Measurements from ENCODE around the gene ADRA2C. TPM values are rescaled to one million over a fixed set of nuclear protein-coding genes. Genes with fewer than 3 reads are reported as not detected.

Gene ADRA2C
- total and polyA plus RNA-seq, 9 of the 15 experiments (the other 6 are each of a cell fraction or from before 2014, with no cell fraction given) = 0.06 to 0.58 (median 0.14) TPM; not detected in 2

- POLR2A ChIA-PET = interaction anchor here (1.0 kb wide), 1 partner anchor 40 kb away, joined by 3 read pairs; no protein-coding TSS in a partner anchor
- DNase-seq (ENCODE audit: extremely low read depth in 1 of 4, low spot score in 3 of 4) (no peak), FAIRE-seq (no peak), ATAC-seq (no peak)
- no peak overlapping the region for H3K4me3 ChIP-seq
- CTCF ChIA-PET (ENCODE audit: low intra/inter-chr PET ratio) = no interaction called here
- H3K27me3 ChIP-seq (ENCODE audit: control insufficient read depth in 2 of 2, insufficient read depth in 2 of 2, low read length in 2 of 2) = peaks cover 13 to 63% of the 10 kb centered on the region in 2 experiments
- H4K20me1 ChIP-seq (replicated peaks; ENCODE audit: control insufficient read depth, insufficient read depth, low read length) = 0 out of 2 replicates have a peak, but pooled peaks cover 5% of the 10 kb centered on the region
- H3K4me1 ChIP-seq (replicated peaks in 1 of 2; ENCODE audit: control insufficient read depth in 2 of 2, insufficient read depth in 2 of 2, low read length in 2 of 2) = no peaks in the 10 kb centered on the region
- no peaks in the 10 kb centered on the region for H3K79me2 ChIP-seq (ENCODE audit: control insufficient read depth, insufficient read depth, low read length)
- in situ Hi-C loops (cut with MboI) = no loop called here
- no TSS peak for BruUV-seq (replicated peaks)
- peaks cover 2% of the 10 kb centered on the region; the same call in 1 of the 2 replicates for H3K9me3 ChIP-seq (replicated peaks; ENCODE audit: control insufficient read depth, insufficient read depth, low read depth, low read length)
- no peak overlapping the region for H3K4me2 ChIP-seq (ENCODE audit: insufficient read depth, low read length)
- H3K9ac ChIP-seq (ENCODE audit: insufficient read depth in 1 of 2, low read depth in 2 of 2, low read length in 2 of 2) = no peak overlapping the region
- no peaks in the 10 kb centered on the region for H3K36me3 ChIP-seq (ENCODE audit: control insufficient read depth, insufficient read depth, low read length)
- intact Hi-C loops (cut with micrococcal nuclease) = loop anchor here (5.0 kb wide), 1 partner anchor 130 kb away; no protein-coding TSS in a partner anchor
- 20% methylated on average over 15 of the region's 23 CpGs for WGBS (ENCODE audit: insufficient coverage, low coverage, missing lambda C conversion rate)
- H3K27ac ChIP-seq (ENCODE audit: extremely low read depth, low read depth, low read length) = no peak overlapping the region
- H3K9me1 ChIP-seq (ENCODE audit: control insufficient read depth, insufficient read depth, low read length) = no peaks in the 10 kb centered on the region
- H2AFZ ChIP-seq (ENCODE audit: low read depth, low read length) = no peak overlapping the region
- TF ChIP-seq MEIS2 (IDR thresholded peaks at IDR 0.05; ENCODE audit: partially characterized antibody) (peak; percentile 52), CGGBP1 (CRISPR knock-in tag; IDR thresholded peaks at IDR 0.05) (no peak), ZNF589 (CRISPR knock-in tag; IDR thresholded peaks at IDR 0.05; ENCODE audit: low read depth) (no peak), CEBPB (tag; IDR thresholded peaks at IDR 0.05) (no peak), USF2 (CRISPR knock-in tag; IDR thresholded peaks at IDR 0.05) (no peak), MAFG (tag; conservative IDR thresholded peaks at IDR 0.05) (no peak), CEBPG (CRISPR knock-in tag; IDR thresholded peaks at IDR 0.05) (no peak), CEBPG (tag; conservative IDR thresholded peaks at IDR 0.05 in 1 of 2, IDR thresholded peaks at IDR 0.05 in 1 of 2) (no peak), ZNF277 (CRISPR knock-in tag; IDR thresholded peaks at IDR 0.05; ENCODE audit: borderline replicate concordance) (no peak), FOSL1 (tag; conservative IDR thresholded peaks at IDR 0.05) (peak; percentile 32; the same call in 1 of the 2 replicates), PTRF (tag; IDR thresholded peaks at IDR 0.05) (no peak), GABPA (tag; conservative IDR thresholded peaks at IDR 0.05; ENCODE audit: low read depth) (no peak), KLF13 (tag; IDR thresholded peaks at IDR 0.05; ENCODE audit: borderline replicate concordance, low read depth) (no peak), ZNF408 (CRISPR knock-in tag; IDR thresholded peaks at IDR 0.05; ENCODE audit: low read depth) (no peak), GATAD2B (IDR thresholded peaks at IDR 0.05; ENCODE audit: borderline replicate concordance) (no peak), GATAD2A (IDR thresholded peaks at IDR 0.05) (no peak), FOXO4 (CRISPR knock-in tag; IDR thresholded peaks at IDR 0.05) (no peak), EGR1 (conservative IDR thresholded peaks at IDR 0.05) (no peak), ETV1 (tag; conservative IDR thresholded peaks at IDR 0.05; ENCODE audit: low read depth) (no peak)
These were observed 19.2 kb upstream of the ADRA2C start for GRCh38 chr4:3746701-3747580.

Measured in K562 (cell line).